ENCODE data around the gene TMEM178B.

The TMEM178B gene

GRCh38 chr7:141333459-141333858 is 259.6 kb downstream of the TMEM178B start:
- no peak for TF ChIP-seq CTCF (conservative IDR thresholded peaks at IDR 0.05; ENCODE audit: control insufficient read depth, insufficient read depth, low read depth, low read length)
- H3K4me3 ChIP-seq (ENCODE audit: control insufficient read depth, low read depth, low read length) = no peak overlapping the region
- no peak for DNase-seq (ENCODE audit: low read depth)

- H3K4me3 ChIP-seq (ENCODE audit: control insufficient read depth, low read depth, low read length) = no peak overlapping the region
- no peak for DNase-seq (ENCODE audit: low read depth)
- TF ChIP-seq CTCF (conservative IDR thresholded peaks at IDR 0.05; ENCODE audit: control insufficient read depth, insufficient read depth, low read depth, low read length) = no peak
Measured at GRCh38 chr7:141335164-141335563, 261.3 kb downstream of the TMEM178B start.

- no peak for DNase-seq (ENCODE audit: low read depth)
- no peak overlapping the region for H3K4me3 ChIP-seq (ENCODE audit: control insufficient read depth, low read depth, low read length)
- TF ChIP-seq CTCF (conservative IDR thresholded peaks at IDR 0.05; ENCODE audit: control insufficient read depth, insufficient read depth, low read depth, low read length) = no peak
Measured at GRCh38 chr7:141339603-141340002, 265.7 kb downstream of the TMEM178B start.

GRCh38 chr7:141340991-141341390 is 267.1 kb downstream of the TMEM178B start:
- no peak for DNase-seq (ENCODE audit: low read depth)
- no peak overlapping the region for H3K4me3 ChIP-seq (ENCODE audit: control insufficient read depth, low read depth, low read length)
- no peak for TF ChIP-seq CTCF (conservative IDR thresholded peaks at IDR 0.05; ENCODE audit: control insufficient read depth, insufficient read depth, low read depth, low read length)

GRCh38 chr7:141342621-141343408 is 269.0 kb downstream of the TMEM178B start:
- TF ChIP-seq CTCF (conservative IDR thresholded peaks at IDR 0.05; ENCODE audit: control insufficient read depth, insufficient read depth, low read depth, low read length) = no peak
- DNase-seq (ENCODE audit: low read depth) = peak; percentile 37

GRCh38 chr7:141344153-141344935 is 270.5 kb downstream of the TMEM178B start:
- DNase-seq (ENCODE audit: low read depth) = no peak
- no peak overlapping the region for H3K4me3 ChIP-seq (ENCODE audit: control insufficient read depth, low read depth, low read length)
- TF ChIP-seq CTCF (conservative IDR thresholded peaks at IDR 0.05; ENCODE audit: control insufficient read depth, insufficient read depth, low read depth, low read length) = no peak

More at GRCh38 chr7:141342621-141343408, 269.0 kb downstream of the TMEM178B start:
- H3K4me3 ChIP-seq (ENCODE audit: control insufficient read depth, low read depth, low read length) = no peak overlapping the region
